Spinal cord (tissue), 10 donors: Measurements from ENCODE around the gene EIF4G3. TPM values are rescaled to one million over a fixed set of nuclear protein-coding genes. Genes with fewer than 3 reads are reported as not detected.
"Not testable (repeated sequence)": the region's sequence is repeated elsewhere in the genome, so short reads cannot be mapped to it uniquely, and the experiment has no call there.

Experiments used
- DNase-seq, 6 donors: peaks; one replicate each; pipeline versions ENCODE4 v3.0.0 to v3.0.0-alpha.2; 2013 to 2015; ENCODE audit warnings: low spot score in 6 of 6, low read depth in 4 of 6
- H3K27ac ChIP-seq: one replicate; pipeline ENCODE4 v1.5.1; 2013; ENCODE audit warnings: low read depth, low read length, control low read depth
- H3K27me3 ChIP-seq: one replicate; pipeline ENCODE4 v1.6.1; 2013; ENCODE audit warnings: low read length; ENCODE audit not compliant: control insufficient read depth, insufficient read depth
- H3K36me3 ChIP-seq: one replicate; pipeline ENCODE4 v1.6.1; 2013; ENCODE audit warnings: low read length; ENCODE audit not compliant: control insufficient read depth, insufficient read depth
- H3K4me1 ChIP-seq: one replicate; pipeline ENCODE4 v1.6.1; 2013; ENCODE audit warnings: low read length; ENCODE audit not compliant: control insufficient read depth, insufficient read depth
- H3K4me3 ChIP-seq: one replicate; pipeline ENCODE4 v1.5.1; 2013; ENCODE audit warnings: low read depth, low read length, control low read depth
- H3K9me3 ChIP-seq: one replicate; pipeline ENCODE4 v1.6.1; 2013; ENCODE audit warnings: low read length; ENCODE audit not compliant: control insufficient read depth, insufficient read depth
- WGBS: methylation state at CpG from one replicate; pipeline ENCODE4 v1.1.5; 2013; ENCODE audit warnings: missing lambda C conversion rate; ENCODE audit not compliant: insufficient coverage; 5-methylcytosine and 5-hydroxymethylcytosine counted together
- polyA plus RNA-seq, 2 donors: library from polyadenylated mRNA; unstranded; fragments of 120-200 nt; gene quantifications; one replicate each; pipeline ENCODE4 v1.2.1, GENCODE V29; 2013; ENCODE audit not compliant: insufficient read length in 2 of 2
- total RNA-seq, 2 donors: library from RNA; depleted of rRNA in 1 of 2; stranded (reverse); fragments of 120-200 nt in 1 of 2; fragments of >200 nt in 1 of 2; gene quantifications; one replicate each; pipeline versions ENCODE4 v1.2.3 to v1.2.4, GENCODE V29; 2013 to 2014
- donor health status: healthy.

Gene EIF4G3
- total and polyA plus RNA-seq, 4 donors, result 68.7 to 111 (median 91.9) TPM

DNA sequence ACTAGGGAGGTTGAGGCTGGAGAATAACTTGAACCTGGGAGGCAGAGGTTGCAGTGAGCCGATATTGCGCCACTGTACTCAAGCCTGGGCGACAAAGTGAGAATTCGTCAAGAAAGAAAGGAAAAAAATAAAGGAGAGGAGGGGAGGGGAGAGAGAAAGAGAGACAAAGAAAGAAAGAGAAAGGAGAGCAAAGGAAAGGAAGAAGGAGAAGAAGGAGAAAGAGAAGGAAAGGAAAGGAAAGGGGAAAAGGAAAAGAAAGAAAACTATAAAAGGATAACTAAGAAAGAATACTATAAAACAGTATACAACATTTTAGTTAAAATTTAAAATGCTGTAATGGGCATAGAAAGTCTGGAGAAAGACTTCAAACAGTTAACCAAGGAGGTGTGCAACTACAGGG lies 33.6 kb downstream of the EIF4G3 start:
- H3K27ac ChIP-seq, result no peak overlapping the region
- H3K9me3 ChIP-seq, result no peaks in the 10 kb centered on the region
- WGBS, result 100% methylated on average over 2 of the region's 4 CpGs

DNA sequence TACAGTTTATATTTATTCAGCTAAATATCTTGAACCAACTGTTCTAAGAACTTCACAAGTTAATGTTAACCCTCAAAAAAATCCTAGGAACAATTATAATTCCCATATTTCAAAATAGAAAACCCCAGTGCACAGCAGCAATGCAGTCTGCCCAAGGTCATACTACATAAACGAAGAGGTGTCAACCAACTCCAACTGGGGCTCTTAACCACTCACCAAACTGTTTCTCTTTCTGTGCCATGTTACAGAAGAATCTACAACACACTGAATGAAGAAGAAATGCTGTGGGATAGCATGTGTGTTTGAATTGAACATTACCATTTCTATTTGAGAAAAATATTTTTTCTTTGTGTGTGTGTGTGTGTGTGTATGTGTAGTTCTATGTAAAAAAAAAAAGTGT lies 35.7 kb downstream of the EIF4G3 start:
- Histone ChIP-seq H3K4me3 (no peak overlapping the region), H3K27me3 (no peaks in the 10 kb centered on the region), H3K4me1 (peaks cover 4% of the 10 kb centered on the region), H3K27ac (no peak overlapping the region), H3K9me3 (no peaks in the 10 kb centered on the region), H3K36me3 (peaks cover 10% of the 10 kb centered on the region)
- DNase-seq, result no peak
- no CpG with 5 or more reads among the region's 1 CpG for WGBS

More for the DNA sequence above, 33.6 kb downstream of the EIF4G3 start:
- no peak for DNase-seq
- H3K36me3 ChIP-seq, result peaks cover 11% of the 10 kb centered on the region
- peaks cover 4% of the 10 kb centered on the region for H3K4me1 ChIP-seq
- H3K27me3 ChIP-seq, result no peaks in the 10 kb centered on the region
- H3K4me3 ChIP-seq, result no peak overlapping the region

DNA sequence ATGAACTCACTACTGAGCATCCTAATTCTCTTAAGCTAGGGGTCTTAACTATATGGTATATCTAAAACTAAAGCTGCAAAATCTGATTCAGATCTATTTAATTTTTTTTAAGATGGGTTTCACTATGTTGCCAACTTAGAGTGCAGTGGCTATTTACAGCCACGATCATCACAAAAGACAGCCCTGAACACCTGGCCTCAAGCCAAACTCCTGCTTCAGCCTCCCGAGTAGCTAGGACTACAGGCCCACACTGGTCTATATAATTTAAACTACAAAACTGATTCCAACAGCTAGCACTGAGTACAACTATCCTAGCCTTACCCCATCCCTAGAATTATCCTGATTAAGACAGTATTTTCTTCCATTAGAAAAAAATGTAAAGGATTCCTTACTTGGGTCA lies 37.1 kb downstream of the EIF4G3 start:
- H3K4me3 ChIP-seq, result no peak overlapping the region
- H3K27ac ChIP-seq, result no peak overlapping the region
- no peaks in the 10 kb centered on the region for H3K27me3 ChIP-seq
- peaks cover 4% of the 10 kb centered on the region for H3K4me1 ChIP-seq
- peaks cover 15% of the 10 kb centered on the region for H3K36me3 ChIP-seq
- WGBS, result 28% methylated on average over 2 of the region's 2 CpGs
- no peaks in the 10 kb centered on the region for H3K9me3 ChIP-seq
- peak in 5 of 6 donors; percentile 43 to 81 (median 45) for DNase-seq

DNA sequence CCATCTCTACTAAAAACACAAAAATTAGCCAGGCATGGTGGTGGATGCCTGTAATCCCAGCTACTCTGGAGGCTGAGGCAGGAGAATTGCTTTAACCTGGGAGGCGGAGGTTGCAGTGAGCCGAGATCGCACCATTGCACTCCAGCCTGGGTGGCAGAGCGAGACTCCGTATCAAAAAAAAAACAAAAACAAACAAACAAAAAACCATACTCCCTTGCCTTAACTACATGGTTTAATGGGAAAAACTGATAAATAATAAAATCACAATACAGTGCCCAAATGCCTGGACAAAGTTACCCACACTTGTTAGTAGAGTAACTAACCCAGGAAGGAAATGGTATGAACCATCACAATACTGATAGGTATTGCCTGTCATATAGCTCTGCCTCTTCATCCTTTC lies 40.4 kb downstream of the EIF4G3 start:
- not testable (repeated sequence) for H3K4me3 ChIP-seq, H3K27me3 ChIP-seq, H3K9me3 ChIP-seq, H3K27ac ChIP-seq, H3K4me1 ChIP-seq, DNase-seq
- peaks cover 16% of the 10 kb centered on the region for H3K36me3 ChIP-seq
- no CpG with 5 or more reads among the region's 5 CpGs for WGBS

DNA sequence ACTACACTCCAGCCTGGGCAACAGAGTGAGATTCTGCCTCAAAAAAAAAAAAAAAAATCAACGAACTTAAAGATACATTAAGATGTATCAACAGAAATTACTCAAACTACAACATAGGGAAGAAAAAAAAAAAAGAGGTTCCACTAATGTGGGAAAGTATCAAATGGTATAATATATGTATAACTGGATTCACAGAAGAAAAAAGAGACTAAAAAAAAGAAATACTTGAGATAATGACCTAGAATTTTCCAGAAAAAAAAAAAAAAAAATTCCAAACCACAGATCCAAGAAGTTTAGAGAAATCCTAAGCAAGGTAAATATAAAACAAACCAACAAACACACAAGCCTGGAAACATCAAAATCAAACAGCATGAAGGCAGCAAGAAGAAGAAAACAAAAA lies 45.5 kb downstream of the EIF4G3 start:
- H3K36me3 ChIP-seq, result peaks cover 15% of the 10 kb centered on the region
- no peaks in the 10 kb centered on the region for H3K9me3 ChIP-seq
- H3K27ac ChIP-seq, result no peak overlapping the region
- no peak for DNase-seq
- no peaks in the 10 kb centered on the region for H3K27me3 ChIP-seq
- no peaks in the 10 kb centered on the region for H3K4me1 ChIP-seq
- no peak overlapping the region for H3K4me3 ChIP-seq
- no CpG with 5 or more reads among the region's 1 CpG for WGBS

DNA sequence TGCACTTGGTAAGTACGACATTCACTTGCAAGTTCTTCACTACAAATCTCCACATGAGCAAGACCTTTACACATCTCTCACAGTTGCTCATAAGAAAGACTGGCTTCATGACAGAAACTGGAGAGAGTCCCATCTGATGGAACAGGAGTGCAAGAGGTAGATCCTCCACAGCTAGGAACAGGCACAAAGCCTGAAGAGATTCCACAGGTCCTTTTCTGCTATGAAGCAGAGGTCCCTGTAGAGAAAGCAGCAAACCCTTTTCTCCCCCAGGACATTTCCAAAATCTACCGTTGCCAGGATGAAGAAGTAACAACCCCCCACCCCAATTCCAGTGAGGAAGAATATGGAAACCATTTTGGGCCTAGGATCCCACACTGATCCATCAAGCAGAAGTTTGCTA lies 47.3 kb downstream of the EIF4G3 start:
- H3K4me3 ChIP-seq, result no peak overlapping the region
- 0% methylated on average over 1 of the region's 2 CpGs for WGBS
- H3K27me3 ChIP-seq, result no peaks in the 10 kb centered on the region
- DNase-seq, result no peak
- peaks cover 7% of the 10 kb centered on the region for H3K36me3 ChIP-seq
- no peak overlapping the region for H3K27ac ChIP-seq
- H3K9me3 ChIP-seq, result no peaks in the 10 kb centered on the region
- H3K4me1 ChIP-seq, result no peaks in the 10 kb centered on the region

DNA sequence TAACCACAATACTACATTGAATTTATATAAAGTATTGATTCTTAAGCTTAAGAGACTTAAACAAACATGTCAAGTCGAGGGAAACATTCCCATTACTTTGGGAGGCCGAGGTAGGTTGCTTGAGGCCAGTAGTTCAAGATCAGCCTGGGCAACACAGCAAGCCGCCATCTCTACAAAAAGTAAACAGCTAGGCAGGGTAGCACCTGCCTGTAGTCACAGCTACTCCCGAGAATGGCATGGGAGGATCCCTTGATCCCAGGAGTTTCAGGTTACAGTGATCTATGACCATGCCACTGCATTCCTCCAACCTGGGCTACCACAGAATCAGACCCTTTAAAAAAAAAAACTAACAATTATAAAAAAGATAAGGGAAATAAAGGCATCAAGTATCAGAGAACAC lies 50.4 kb downstream of the EIF4G3 start:
- Histone ChIP-seq H3K4me1 (no peaks in the 10 kb centered on the region), H3K4me3 (no peak overlapping the region), H3K27ac (no peak overlapping the region), H3K36me3 (peaks cover 8% of the 10 kb centered on the region), H3K9me3 (no peaks in the 10 kb centered on the region), H3K27me3 (no peaks in the 10 kb centered on the region)
- no peak for DNase-seq
- 92% methylated on average over 4 of the region's 4 CpGs for WGBS

DNA sequence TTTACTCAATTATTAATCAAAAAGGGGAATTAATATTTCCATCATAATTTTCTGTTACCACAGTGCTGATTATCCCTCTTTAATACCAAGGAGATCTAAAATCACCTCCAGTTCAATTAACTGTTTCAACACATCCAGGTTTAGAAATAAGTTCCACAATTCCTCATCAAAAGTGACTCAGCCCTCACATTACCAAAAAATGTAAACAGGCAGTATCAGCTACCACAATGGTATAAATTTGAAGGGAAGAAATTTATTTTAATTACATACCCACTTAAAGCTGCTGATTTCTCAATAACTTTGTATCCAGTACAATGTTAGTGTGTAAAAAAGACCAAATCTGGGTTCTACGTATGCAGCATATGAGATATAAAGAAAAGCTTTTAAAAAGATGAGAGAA lies 51.9 kb downstream of the EIF4G3 start:
- Histone ChIP-seq H3K27me3 (no peaks in the 10 kb centered on the region), H3K4me3 (no peak overlapping the region), H3K36me3 (peaks cover 8% of the 10 kb centered on the region), H3K4me1 (no peaks in the 10 kb centered on the region), H3K9me3 (no peaks in the 10 kb centered on the region), H3K27ac (no peak overlapping the region)
- no peak for DNase-seq
- WGBS, result no CpG with 5 or more reads among the region's 1 CpG

DNA sequence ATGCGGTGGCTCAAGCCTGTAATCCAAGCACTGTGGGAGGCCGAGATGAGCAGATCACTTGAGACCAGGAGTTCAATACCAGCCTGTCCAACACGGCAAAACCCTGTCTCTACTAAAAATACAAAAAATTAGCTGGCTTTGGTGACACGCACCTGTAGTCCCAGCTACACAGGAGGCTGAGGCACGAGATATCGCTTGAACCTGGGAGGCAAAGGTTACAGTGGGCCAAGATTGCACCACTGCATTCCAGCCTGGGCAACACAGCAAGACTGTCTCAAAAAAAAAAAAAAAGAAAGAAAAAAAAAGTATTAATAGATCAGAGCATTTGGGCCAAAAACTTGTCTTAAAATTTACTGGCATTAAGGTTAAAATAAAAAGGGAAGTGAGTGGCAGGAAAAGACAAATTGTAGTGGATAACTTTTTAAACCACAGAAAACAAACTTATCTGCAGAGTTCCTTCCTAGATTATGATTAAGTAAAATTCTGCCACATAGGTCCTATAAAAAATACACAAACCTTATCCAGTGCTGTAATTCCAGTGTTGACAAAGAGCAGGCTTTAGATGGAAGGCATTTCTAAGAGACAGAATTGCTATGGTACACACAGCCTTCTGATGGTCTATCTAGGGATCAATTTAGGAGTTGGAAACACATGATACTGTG lies 53.3 kb downstream of the EIF4G3 start:
- DNase-seq, result no peak
- WGBS, result 97% methylated on average over 6 of the region's 6 CpGs
- H3K4me1 ChIP-seq, result peaks cover 3% of the 10 kb centered on the region
- no peaks in the 10 kb centered on the region for H3K27me3 ChIP-seq
- peaks cover 8% of the 10 kb centered on the region for H3K36me3 ChIP-seq
- no peak overlapping the region for H3K4me3 ChIP-seq
- H3K9me3 ChIP-seq, result no peaks in the 10 kb centered on the region
- no peak overlapping the region for H3K27ac ChIP-seq

DNA sequence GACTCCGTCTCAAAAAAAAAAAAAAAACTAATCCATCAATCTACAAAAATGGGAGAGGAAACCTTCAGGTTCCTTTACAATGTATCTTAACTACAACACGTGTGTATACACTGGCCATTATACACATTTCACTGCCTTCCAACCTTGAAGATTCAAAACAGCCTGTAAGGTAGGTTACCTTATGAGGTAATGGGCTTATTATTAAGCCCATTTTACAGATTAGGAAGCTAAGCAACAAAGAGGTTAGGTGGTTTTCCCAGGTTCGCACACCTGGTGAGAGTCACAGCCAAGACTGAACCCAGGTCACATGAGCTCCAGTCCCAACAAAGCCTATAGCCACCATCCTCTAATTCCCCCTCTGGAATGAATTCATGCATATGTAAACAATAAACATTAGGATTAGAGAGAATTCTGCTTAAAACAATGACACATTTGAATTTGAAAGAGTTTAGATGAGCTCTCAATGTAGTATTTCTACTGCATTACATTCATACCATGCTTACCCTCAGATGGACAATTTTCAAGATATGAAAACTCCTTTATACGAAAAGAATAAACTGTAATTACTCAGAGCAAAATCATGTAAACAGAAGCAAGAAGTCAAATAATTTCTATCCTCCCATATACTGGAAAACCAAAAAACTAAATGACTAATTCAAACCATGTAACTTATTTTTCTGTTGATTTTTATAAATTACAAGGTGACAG lies 54.8 kb downstream of the EIF4G3 start:
- H3K27ac ChIP-seq, result no peak overlapping the region
- no peak overlapping the region for H3K4me3 ChIP-seq
- WGBS, result 100% methylated on average over 1 of the region's 4 CpGs
- H3K27me3 ChIP-seq, result no peaks in the 10 kb centered on the region
- H3K9me3 ChIP-seq, result no peaks in the 10 kb centered on the region
- H3K36me3 ChIP-seq, result peaks cover 3% of the 10 kb centered on the region
- DNase-seq, result no peak
- peaks cover 5% of the 10 kb centered on the region for H3K4me1 ChIP-seq
